Hepatocyte (in vitro differentiated cells): ENCODE measurements around the gene MED19. TPM values are rescaled to one million over a fixed set of nuclear protein-coding genes. Genes with fewer than 3 reads are reported as not detected.

Experiments used
- DNase-seq: peaks from one replicate; pipeline ENCODE4 v3.0.0-alpha.2; 2016; ENCODE audit warnings: low spot score
- H2AFZ ChIP-seq: fragments of 200-600 bp; sonication (generic); 2 replicates; pipeline ENCODE4 v1.6.0; 2016; ENCODE audit warnings: antibody characterized with exemption, mild to moderate bottlenecking
- H3K27ac ChIP-seq: fragments of 200-600 bp; sonication (generic); 2 replicates; pipeline ENCODE4 v1.5.1; 2016; ENCODE audit warnings: mild to moderate bottlenecking
- H3K27me3 ChIP-seq: fragments of 200-600 bp; sonication (generic); 2 replicates; pipeline ENCODE4 v1.6.1; 2016
- H3K36me3 ChIP-seq: fragments of 200-600 bp; sonication (generic); replicated peaks from 2 replicates; pipeline ENCODE4 v1.5.1; 2016; ENCODE audit warnings: low read depth; ENCODE audit not compliant: insufficient read depth
- H3K4me1 ChIP-seq: fragments of 200-600 bp; sonication (generic); 2 replicates; pipeline ENCODE4 v1.5.1; 2016; ENCODE audit warnings: mild to moderate bottlenecking, moderate library complexity; ENCODE audit not compliant: insufficient read depth
- H3K4me2 ChIP-seq: fragments of 200-600 bp; sonication (generic); 2 replicates; pipeline ENCODE4 v1.6.0; 2016
- H3K4me3 ChIP-seq: fragments of 200-600 bp; sonication (generic); 2 replicates; pipeline ENCODE4 v1.5.1; 2016; ENCODE audit warnings: mild to moderate bottlenecking
- H3K79me2 ChIP-seq: fragments of 200-600 bp; sonication (generic); 2 replicates; pipeline ENCODE4 v1.6.0; 2017; ENCODE audit warnings: mild to moderate bottlenecking
- H3K9me2 ChIP-seq: fragments of 200-600 bp; sonication (generic); replicated peaks from 2 replicates; pipeline ENCODE4 v1.6.0; 2017; ENCODE audit warnings: mild to moderate bottlenecking; ENCODE audit not compliant: insufficient read depth
- H3K9me3 ChIP-seq: fragments of 200-600 bp; sonication (generic); 2 replicates; pipeline ENCODE4 v1.5.1; 2016; ENCODE audit warnings: low read depth, mild to moderate bottlenecking
- H4K20me1 ChIP-seq: fragments of 200-600 bp; sonication (generic); 2 replicates; pipeline ENCODE4 v1.6.0; 2016; ENCODE audit warnings: mild to moderate bottlenecking; ENCODE audit not compliant: insufficient read depth, poor library complexity, severe bottlenecking
- EZH2 ChIP-seq: fragments of 200-600 bp; sonication (generic); IDR thresholded peaks from 2 replicates; pipeline ENCODE4 v1.6.1; 2016; ENCODE audit warnings: antibody characterized with exemption, mild to moderate bottlenecking, borderline replicate concordance
- EZH2phosphoT487 ChIP-seq: fragments of 200-600 bp; sonication (generic); IDR thresholded peaks from one replicate; pipeline ENCODE4 v1.6.1; 2018; ENCODE audit warnings: antibody characterized with exemption, mild to moderate bottlenecking, low read depth, moderate library complexity; ENCODE audit not compliant: unreplicated experiment, severe bottlenecking
- WGBS: methylation state at CpG from one replicate; pipeline ENCODE4 v1.1.6; 2016; ENCODE audit warnings: low lambda C conversion rate; ENCODE audit errors: missing lambda C conversion rate; 5-methylcytosine and 5-hydroxymethylcytosine counted together
- polyA plus RNA-seq: library from polyadenylated mRNA; unstranded; fragments of >200 nt; fragmentation: Nextera tagmentation; extraction: Ambion mirVana; gene quantifications from 2 replicates; pipeline ENCODE4 v1.2.1, GENCODE V29; 2016
- total RNA-seq: library from RNA; depleted of rRNA; stranded (reverse); fragments of >200 nt; gene quantifications from 2 replicates; pipeline ENCODE4 v1.2.3, GENCODE V29; 2014
- TF ChIP-seq, protein P1 (sequence below): fragments of 200-600 bp; sonication (generic); IDR thresholded peaks from 2 replicates; pipeline ENCODE4 v1.5.1; 2016; ENCODE audit warnings: antibody characterized with exemption, mild to moderate bottlenecking; ENCODE audit not compliant: poor library complexity

MED19 gene
- total and polyA plus RNA-seq, 2 experiments from 2014 or later = 15.5 to 30.2 TPM

DNA sequence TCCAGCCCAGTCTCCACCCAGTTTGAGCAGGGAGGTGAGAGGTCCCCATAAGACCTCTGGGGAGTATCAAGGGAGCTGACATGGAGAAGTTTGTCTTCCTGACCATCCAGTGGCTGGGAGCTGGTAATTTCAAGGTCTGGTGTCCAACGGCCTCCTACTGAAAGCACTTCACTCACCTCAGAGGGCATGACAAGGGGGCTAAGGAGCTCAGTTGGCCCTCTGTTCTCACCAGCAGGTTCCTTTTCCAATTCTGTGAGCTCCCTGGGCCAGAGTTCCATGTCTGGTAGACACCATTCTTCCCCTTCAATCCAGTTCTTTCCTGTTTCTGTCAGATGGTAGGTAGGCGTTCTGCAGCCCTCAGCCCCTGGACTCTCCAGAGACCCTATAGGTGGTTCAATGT lies 32.3 kb upstream of the MED19 start:
- peaks cover 4% of the 10 kb centered on the region for H3K36me3 ChIP-seq
- no peak overlapping the region for H2AFZ ChIP-seq
- no peak overlapping the region for H3K27ac ChIP-seq
- no peaks in the 10 kb centered on the region for H3K9me3 ChIP-seq
- H3K79me2 ChIP-seq = peaks cover 25% of the 10 kb centered on the region
- 93% methylated on average over 2 of the region's 2 CpGs for WGBS
- no peaks in the 10 kb centered on the region for H4K20me1 ChIP-seq
- H3K4me3 ChIP-seq = no peak overlapping the region
- H3K27me3 ChIP-seq = no peaks in the 10 kb centered on the region
- H3K4me1 ChIP-seq = no peaks in the 10 kb centered on the region
- DNase-seq = no peak
- TF ChIP-seq EZH2 (no peak), EZH2phosphoT487 (no peak)
- TF ChIP-seq, protein P1, sequence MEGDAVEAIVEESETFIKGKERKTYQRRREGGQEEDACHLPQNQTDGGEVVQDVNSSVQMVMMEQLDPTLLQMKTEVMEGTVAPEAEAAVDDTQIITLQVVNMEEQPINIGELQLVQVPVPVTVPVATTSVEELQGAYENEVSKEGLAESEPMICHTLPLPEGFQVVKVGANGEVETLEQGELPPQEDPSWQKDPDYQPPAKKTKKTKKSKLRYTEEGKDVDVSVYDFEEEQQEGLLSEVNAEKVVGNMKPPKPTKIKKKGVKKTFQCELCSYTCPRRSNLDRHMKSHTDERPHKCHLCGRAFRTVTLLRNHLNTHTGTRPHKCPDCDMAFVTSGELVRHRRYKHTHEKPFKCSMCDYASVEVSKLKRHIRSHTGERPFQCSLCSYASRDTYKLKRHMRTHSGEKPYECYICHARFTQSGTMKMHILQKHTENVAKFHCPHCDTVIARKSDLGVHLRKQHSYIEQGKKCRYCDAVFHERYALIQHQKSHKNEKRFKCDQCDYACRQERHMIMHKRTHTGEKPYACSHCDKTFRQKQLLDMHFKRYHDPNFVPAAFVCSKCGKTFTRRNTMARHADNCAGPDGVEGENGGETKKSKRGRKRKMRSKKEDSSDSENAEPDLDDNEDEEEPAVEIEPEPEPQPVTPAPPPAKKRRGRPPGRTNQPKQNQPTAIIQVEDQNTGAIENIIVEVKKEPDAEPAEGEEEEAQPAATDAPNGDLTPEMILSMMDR = no peak
- no peak overlapping the region for H3K4me2 ChIP-seq
- no peaks in the 10 kb centered on the region for H3K9me2 ChIP-seq

DNA sequence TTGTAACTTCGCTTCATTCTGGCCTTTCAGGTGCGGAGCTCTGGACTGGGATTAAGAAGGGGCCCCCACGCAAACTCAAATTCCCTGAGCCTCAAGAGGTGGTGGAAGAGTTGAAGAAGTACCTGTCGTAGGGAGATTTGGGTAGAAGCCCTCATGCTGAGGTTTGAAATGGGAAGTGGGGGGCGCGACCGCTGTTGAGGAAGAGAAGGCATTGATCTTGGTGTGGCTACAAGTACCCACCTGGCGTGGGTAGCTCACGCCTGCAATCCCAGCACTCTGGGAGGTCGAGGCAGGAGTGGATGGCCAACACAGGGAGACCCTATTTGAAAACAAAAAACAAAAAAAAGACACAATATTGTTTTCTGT lies 30.1 kb upstream of the MED19 start:
- Histone ChIP-seq H3K36me3 (peaks cover 4% of the 10 kb centered on the region), H3K79me2 (peaks cover 31% of the 10 kb centered on the region), H4K20me1 (no peaks in the 10 kb centered on the region), H3K4me1 (no peaks in the 10 kb centered on the region), H3K27ac (peak overlapping the region; percentile 92), H3K4me2 (peak overlapping the region; percentile 82), H3K9me2 (no peaks in the 10 kb centered on the region), H2AFZ (peak overlapping the region; percentile 51), H3K9me3 (no peaks in the 10 kb centered on the region), H3K4me3 (peak overlapping the region; percentile 80), H3K27me3 (no peaks in the 10 kb centered on the region)
- TF ChIP-seq EZH2 = no peak
- TF ChIP-seq, protein P1 = no peak
- TF ChIP-seq EZH2phosphoT487 = no peak
- 2% methylated on average over 10 of the region's 10 CpGs for WGBS
- DNase-seq = no peak

DNA sequence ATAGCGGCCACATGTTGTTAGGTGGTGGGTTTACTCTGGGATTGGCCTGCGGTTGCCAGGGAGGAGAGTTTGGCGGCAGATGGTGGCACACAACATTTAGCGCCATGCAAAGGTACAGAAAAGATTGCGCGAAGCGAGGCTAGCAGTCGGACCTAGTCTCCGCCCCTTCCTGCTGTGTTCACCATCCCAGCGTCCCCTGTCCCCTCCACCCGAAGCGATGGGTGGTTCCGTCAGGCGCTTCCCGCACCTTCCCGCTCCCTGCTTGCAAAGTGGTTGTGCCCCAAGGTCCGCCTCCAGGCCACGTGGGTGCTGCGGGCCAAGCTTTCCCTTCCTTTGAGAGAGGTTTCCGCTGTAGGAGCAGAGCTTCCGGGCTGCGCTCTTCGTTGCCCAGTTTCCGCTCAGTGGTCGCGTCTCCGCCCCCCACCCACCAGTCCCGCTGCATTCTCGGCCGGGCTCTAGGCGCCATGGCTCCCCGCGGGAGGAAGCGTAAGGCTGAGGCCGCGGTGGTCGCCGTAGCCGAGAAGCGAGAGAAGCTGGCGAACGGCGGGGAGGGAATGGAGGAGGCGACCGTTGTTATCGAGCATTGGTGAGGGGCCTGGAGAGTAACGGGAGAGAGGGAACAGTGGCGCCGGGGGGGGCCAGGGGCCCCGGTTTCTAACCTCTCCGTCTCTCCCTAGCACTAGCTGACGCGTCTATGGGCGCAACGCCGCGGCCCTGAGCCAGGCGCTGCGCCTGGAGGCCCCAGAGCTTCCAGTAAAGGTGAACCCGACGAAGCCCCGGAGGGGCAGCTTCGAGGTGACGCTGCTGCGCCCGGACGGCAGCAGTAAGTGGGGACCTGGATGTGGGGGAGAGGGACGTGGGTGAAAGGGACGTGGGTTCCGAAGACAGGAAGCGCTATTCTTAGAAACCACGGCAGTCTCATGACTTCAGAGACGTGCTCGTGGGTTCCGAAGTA lies 29.4 kb upstream of the MED19 start, which contains the start of gene SELENOH:
SELENOH (plus strand) TSS at position 360 of the 955 bp plus-strand sequence; CDS start at position 465, 105 bp downstream.
- H3K36me3 ChIP-seq = peaks cover 4% of the 10 kb centered on the region

More for the DNA sequence above, 29.4 kb upstream of the MED19 start, which contains the start of gene SELENOH:
- Histone ChIP-seq H4K20me1 (no peaks in the 10 kb centered on the region), H3K9me2 (no peaks in the 10 kb centered on the region), H3K27ac (peak within 1 kb of the TSS; percentile 92), H3K4me2 (peak within 1 kb of the TSS; percentile 82), H3K9me3 (no peaks in the 10 kb centered on the region), H3K4me3 (peak within 1 kb of the TSS; percentile 80), H2AFZ (peak within 1 kb of the TSS; percentile 73), H3K27me3 (no peaks in the 10 kb centered on the region), H3K79me2 (peaks cover 36% of the 10 kb centered on the region), H3K4me1 (no peaks in the 10 kb centered on the region)
- no peak for TF ChIP-seq EZH2
- TF ChIP-seq, protein P1 = no peak
- under 1% methylated on average over 67 of the region's 75 CpGs for WGBS
- peak; percentile 98 for DNase-seq
